Tibial nerve (tissue), 4 donors: ENCODE results near the gene FAM228B. TPM values are rescaled to one million over a fixed set of nuclear protein-coding genes. Genes with fewer than 3 reads are reported as not detected.
A peak's percentile ranks its signal among the peaks of the same experiment; 100 is the strongest.
"Not testable (repeated sequence)": the region's sequence is repeated elsewhere in the genome, so short reads cannot be mapped to it uniquely, and the experiment has no call there.

Source experiments
- DNase-seq, 2 donors: peaks; one replicate each; pipeline ENCODE4 v3.0.0-alpha.2; 2019; ENCODE audit warnings: low spot score in 2 of 2
- H3K27ac ChIP-seq, 4 donors: fragments of 200-600 bp; sonication (generic) in 3 of 4; one replicate each; pipeline ENCODE4 v1.5.1; 2017 to 2019; ENCODE audit warnings: mild to moderate bottlenecking in 1 of 4
- H3K27me3 ChIP-seq, 2 donors: fragments of 200-600 bp; sonication (generic) in 1 of 2; one replicate each; pipeline versions ENCODE4 v1.5.1 to v1.6.0; 2017 to 2019
- H3K36me3 ChIP-seq, 3 donors: fragments of 200-600 bp; sonication (generic); one replicate each; pipeline ENCODE4 v1.5.1; 2018 to 2019
- H3K4me1 ChIP-seq, 4 donors: fragments of 200-600 bp; sonication (generic) in 3 of 4; one replicate each; pipeline ENCODE4 v1.5.1; 2017 to 2019
- H3K4me3 ChIP-seq, 4 donors: fragments of 200-600 bp; sonication (generic) in 3 of 4; one replicate each; pipeline ENCODE4 v1.5.1; 2017 to 2019; ENCODE audit warnings: mild to moderate bottlenecking in 1 of 4, moderate library complexity in 1 of 4
- H3K9me3 ChIP-seq, 4 donors: fragments of 200-600 bp; sonication (generic) in 3 of 4; one replicate each; pipeline ENCODE4 v1.5.1; 2017 to 2019
- CTCF ChIP-seq, 5 experiments: fragments of 200-600 bp in 3 of 5; fragments of 450-650 bp in 2 of 5; sonication (generic) in 3 of 5; IDR thresholded peaks; one replicate each; pipeline ENCODE4 v1.5.1; 2016 to 2019; ENCODE audit warnings: antibody characterized with exemption in 5 of 5, mild to moderate bottlenecking in 3 of 5, moderate library complexity in 2 of 5
- EP300 ChIP-seq, 2 donors: sonication (generic); formaldehyde crosslinking; IDR thresholded peaks; one replicate each; pipeline ENCODE4 v1.6.1; 2017; ENCODE audit warnings: antibody characterized with exemption in 2 of 2, mild to moderate bottlenecking in 1 of 2
- POLR2A ChIP-seq, 2 donors: fragments of 450-650 bp; IDR thresholded peaks; one replicate each; pipeline ENCODE4 v1.6.1; 2017; ENCODE audit warnings: antibody characterized with exemption in 2 of 2, mild to moderate bottlenecking in 2 of 2, moderate library complexity in 2 of 2
- WGBS, 2 donors: methylation state at CpG; one replicate each; pipeline ENCODE4 v1.1.5; 2018; 5-methylcytosine and 5-hydroxymethylcytosine counted together
- total RNA-seq, 4 donors: library from RNA; depleted of rRNA; stranded (reverse); fragments of >200 nt; gene quantifications; one replicate each; pipeline ENCODE4 v1.1.0, GENCODE V29; 2016

The FAM228B gene
- total RNA-seq, 4 donors from 2014 or later: 37.7 to 68.6 (median 46.6) TPM

- H3K4me1 ChIP-seq: peaks cover 0 to 17% (median 8%) of the 10 kb centered on the region in 4 donors
- H3K9me3 ChIP-seq: no peaks in the 10 kb centered on the region
- DNase-seq: no peak
- 82 to 83% methylated on average over 3 of the region's 3 CpGs for whole genome bisulfite sequencing, 2 donors
- peaks cover 0 to 27% (median 0%) of the 10 kb centered on the region in 3 donors for H3K36me3 ChIP-seq
- H3K4me3 ChIP-seq: no peak overlapping the region
- no peaks in the 10 kb centered on the region for H3K27me3 ChIP-seq
- H3K27ac ChIP-seq: no peak overlapping the region
- TF ChIP-seq CTCF (IDR thresholded peaks at IDR 0.05) (no peak), EP300 (IDR thresholded peaks at IDR 0.05) (no peak), POLR2A (IDR thresholded peaks at IDR 0.05) (no peak)
These were observed 36.2 kb upstream of the FAM228B start for GRCh38 chr2:24087032-24087431.

- Histone ChIP-seq H3K4me3 (no peak overlapping the region), H3K27me3 (no peaks in the 10 kb centered on the region), H3K27ac (no peak overlapping the region), H3K9me3 (no peaks in the 10 kb centered on the region), H3K36me3 (peaks cover 0 to 30% (median 0%) of the 10 kb centered on the region in 3 donors), H3K4me1 (peaks cover 0 to 6% (median 2%) of the 10 kb centered on the region in 4 donors)
- 80 to 88% methylated on average over 2 of the region's 2 CpGs for WGBS, 2 donors
- TF ChIP-seq CTCF (IDR thresholded peaks at IDR 0.05) (no peak), EP300 (IDR thresholded peaks at IDR 0.05) (peak in 1 of 2 donors; percentile 11)
- DNase-seq: no peak
These were observed 34.4 kb upstream of the FAM228B start for GRCh38 chr2:24088821-24089359.

- not testable (repeated sequence) for H3K4me1 ChIP-seq, H3K27ac ChIP-seq, H3K4me3 ChIP-seq, H3K27me3 ChIP-seq, DNase-seq, H3K9me3 ChIP-seq
- H3K36me3 ChIP-seq: peaks cover 0 to 38% (median 0%) of the 10 kb centered on the region in 3 donors
- WGBS, 2 donors: 96 to 99% methylated on average over 5 of the region's 5 CpGs
These were observed 30.0 kb upstream of the FAM228B start for GRCh38 chr2:24093270-24093669.

DNA sequence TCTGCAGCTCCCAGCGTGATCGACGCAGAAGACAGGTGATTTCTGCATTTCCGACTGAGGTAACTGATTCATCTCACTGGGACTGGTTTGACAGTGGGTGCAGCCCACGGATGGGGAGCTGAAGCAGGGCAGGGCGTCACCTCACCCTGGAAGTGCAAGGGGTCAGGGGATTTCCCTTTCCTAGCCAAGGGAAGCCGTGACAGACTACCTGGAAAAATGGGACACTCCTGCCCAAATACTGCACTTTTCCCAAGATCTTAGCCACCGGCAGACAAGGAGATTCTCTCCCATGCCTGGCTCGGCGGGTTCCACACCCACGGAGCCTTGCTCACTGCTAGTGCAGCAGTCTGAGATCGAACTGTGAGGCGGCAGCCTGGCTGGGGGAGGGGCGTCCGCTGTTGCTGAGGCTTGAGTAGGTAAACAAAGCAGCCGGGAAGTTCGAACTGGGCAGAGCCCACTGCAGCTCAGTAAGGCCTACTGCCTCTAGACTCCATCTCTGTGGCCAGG lies 28.0 kb upstream of the FAM228B start:
- H3K27ac ChIP-seq, H3K4me1 ChIP-seq, DNase-seq, H3K4me3 ChIP-seq, H3K27me3 ChIP-seq, H3K9me3 ChIP-seq: not testable (repeated sequence)
- H3K36me3 ChIP-seq: peaks cover 0 to 32% (median 0%) of the 10 kb centered on the region in 3 donors
- 85 to 90% methylated on average over 17 of the region's 17 CpGs for WGBS, 2 donors

DNA sequence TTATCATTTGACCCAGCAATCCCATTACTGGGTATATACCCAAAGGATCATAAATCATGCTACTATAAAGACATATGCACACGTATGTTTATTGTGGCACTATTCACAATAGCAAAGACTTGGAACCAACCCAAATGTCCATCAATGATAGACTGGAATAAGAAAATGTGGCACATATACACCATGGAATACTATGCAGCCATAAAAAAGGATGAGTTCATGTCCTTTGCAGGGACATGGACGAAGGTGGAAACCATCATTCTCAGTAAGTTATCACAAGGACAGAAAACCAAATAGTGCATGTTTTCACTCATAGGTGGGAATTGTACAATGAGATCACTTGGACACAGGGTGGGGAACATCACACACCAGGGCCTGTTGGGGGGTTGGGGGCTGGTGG lies 22.5 kb upstream of the FAM228B start:
- not testable (repeated sequence) for H3K27me3 ChIP-seq, DNase-seq, H3K27ac ChIP-seq, H3K4me3 ChIP-seq, H3K4me1 ChIP-seq, H3K9me3 ChIP-seq
- 92 to 98% methylated on average over 2 of the region's 2 CpGs for WGBS, 2 donors
- H3K36me3 ChIP-seq: peaks cover 0 to 26% (median 0%) of the 10 kb centered on the region in 3 donors

GRCh38 chr2:24101992-24102391 lies 21.3 kb upstream of the FAM228B start:
- Histone ChIP-seq H3K9me3 (no peaks in the 10 kb centered on the region), H3K4me1 (peaks cover 0 to 7% (median 0%) of the 10 kb centered on the region in 4 donors), H3K4me3 (no peak overlapping the region), H3K36me3 (peaks cover 0 to 19% (median 0%) of the 10 kb centered on the region in 3 donors), H3K27ac (no peak overlapping the region), H3K27me3 (no peaks in the 10 kb centered on the region)
- 82 to 84% methylated on average over 2 of the region's 2 CpGs for WGBS, 2 donors
- no peak for DNase-seq
- TF ChIP-seq POLR2A (IDR thresholded peaks at IDR 0.05) (no peak), EP300 (IDR thresholded peaks at IDR 0.05) (no peak), CTCF (IDR thresholded peaks at IDR 0.05) (no peak)

GRCh38 chr2:24102677-24103076 lies 20.6 kb upstream of the FAM228B start:
- TF ChIP-seq EP300 (IDR thresholded peaks at IDR 0.05): no peak
- TF ChIP-seq POLR2A (IDR thresholded peaks at IDR 0.05): no peak
- no peak for TF ChIP-seq CTCF (IDR thresholded peaks at IDR 0.05)
- Histone ChIP-seq H3K27ac (no peak overlapping the region), H3K4me3 (no peak overlapping the region), H3K9me3 (no peaks in the 10 kb centered on the region), H3K36me3 (peaks cover 0 to 19% (median 0%) of the 10 kb centered on the region in 3 donors), H3K27me3 (no peaks in the 10 kb centered on the region), H3K4me1 (peaks cover 0 to 7% (median 0%) of the 10 kb centered on the region in 4 donors)
- WGBS, 2 donors: 70 to 78% methylated on average over 1 of the region's 1 CpG
- DNase-seq: no peak
